Measurements from ENCODE around the gene CASD1.
A peak's percentile ranks its signal among the peaks of the same experiment; 100 is the strongest.

CASD1 gene
- total RNA-seq, result 27.4 to 46.2 (median 41.7) reads per million in 4 experiments

- DNase-seq, result peak; percentile 37
Measured at GRCh38 chr7:94509264-94509886, at the start of gene CASD1. TSS of gene CASD1 (plus strand) at chr7:94509809. CDS start at chr7:94510085, 276 bp downstream.

GRCh38 chr7:94466516-94466915 lies 43.1 kb upstream of the CASD1 start:
- DNase-seq, result no peak

GRCh38 chr7:94471604-94472003 lies 38.0 kb upstream of the CASD1 start:
- DNase-seq, result no peak

GRCh38 chr7:94472608-94473007 lies 37.0 kb upstream of the CASD1 start:
- DNase-seq, result no peak

- DNase-seq, result no peak
Measured at GRCh38 chr7:94476251-94476840, 33.3 kb upstream of the CASD1 start.

GRCh38 chr7:94477878-94478277 lies 31.7 kb upstream of the CASD1 start:
- DNase-seq, result no peak

GRCh38 chr7:94478648-94479214 lies 30.9 kb upstream of the CASD1 start:
- DNase-seq, result no peak

GRCh38 chr7:94481279-94481678 lies 28.3 kb upstream of the CASD1 start:
- no peak for DNase-seq

GRCh38 chr7:94482796-94483195 lies 26.8 kb upstream of the CASD1 start:
- DNase-seq, result no peak

- DNase-seq, result no peak
Measured at GRCh38 chr7:94483843-94484242, 25.8 kb upstream of the CASD1 start.

GRCh38 chr7:94486216-94486615 lies 23.4 kb upstream of the CASD1 start:
- DNase-seq, result no peak

- DNase-seq, result no peak
Measured at GRCh38 chr7:94491410-94491809, 18.2 kb upstream of the CASD1 start.

GRCh38 chr7:94492601-94493000 lies 17.0 kb upstream of the CASD1 start:
- DNase-seq, result no peak

- no peak for DNase-seq
Measured at GRCh38 chr7:94497874-94498670, 11.5 kb upstream of the CASD1 start.

GRCh38 chr7:94498918-94499317 lies 10.7 kb upstream of the CASD1 start:
- no peak for DNase-seq

- DNase-seq, result no peak
Measured at GRCh38 chr7:94507462-94507861, 2.1 kb upstream of the CASD1 start.

GRCh38 chr7:94507962-94508361 lies 1.6 kb upstream of the CASD1 start:
- no peak for DNase-seq

- DNase-seq, result peak; percentile 43
Measured at GRCh38 chr7:94509887-94510581, 425 bp downstream of the CASD1 start.

- peak; percentile 1 for DNase-seq
Measured at GRCh38 chr7:94510582-94511496, 1.2 kb downstream of the CASD1 start.

GRCh38 chr7:94511718-94512117 lies 2.1 kb downstream of the CASD1 start:
- no peak for DNase-seq

GRCh38 chr7:94512735-94513564 lies 3.3 kb downstream of the CASD1 start:
- DNase-seq, result no peak
